HEK293T (cell line): ENCODE measurements around the gene CST9L.

Source experiments
- ARNT ChIP-seq: fragments of 450-650 bp; IDR thresholded peaks from 2 replicates; pipeline ENCODE4 v1.6.1; 2017; ENCODE audit warnings: mild to moderate bottlenecking
- BHLHE40 ChIP-seq: fragments of 450-650 bp; IDR thresholded peaks from 2 replicates; pipeline ENCODE4 v1.6.1; 2016; ENCODE audit warnings: mild to moderate bottlenecking, moderate library complexity, borderline replicate concordance
- CTBP1 ChIP-seq: fragments of 450-650 bp; IDR thresholded peaks from 2 replicates; pipeline ENCODE4 v1.6.1; 2016; ENCODE audit warnings: borderline replicate concordance
- FOXA1 ChIP-seq: fragments of 450-650 bp; IDR thresholded peaks from 2 replicates; pipeline ENCODE4 v1.6.1; 2016; ENCODE audit warnings: mild to moderate bottlenecking
- FOXK2 ChIP-seq: fragments of 450-650 bp; IDR thresholded peaks from 2 replicates; pipeline ENCODE4 v1.6.1; 2016; ENCODE audit warnings: mild to moderate bottlenecking
- FOXM1 ChIP-seq: fragments of 450-650 bp; IDR thresholded peaks from 2 replicates; pipeline ENCODE4 v1.6.1; 2017; ENCODE audit warnings: mild to moderate bottlenecking, borderline replicate concordance
- HDGF ChIP-seq: fragments of 450-650 bp; IDR thresholded peaks from 2 replicates; pipeline ENCODE4 v1.6.1; 2017; ENCODE audit warnings: antibody characterized with exemption, borderline replicate concordance
- NFRKB ChIP-seq: fragments of 450-650 bp; IDR thresholded peaks from 2 replicates; pipeline ENCODE4 v1.6.1; 2016; ENCODE audit warnings: mild to moderate bottlenecking, moderate library complexity
- PKNOX1 ChIP-seq: fragments of 450-650 bp; IDR thresholded peaks from 2 replicates; pipeline ENCODE4 v1.6.1; 2016
- SP1 ChIP-seq: fragments of 450-650 bp; IDR thresholded peaks from 2 replicates; pipeline ENCODE4 v1.6.1; 2017
- SUZ12 ChIP-seq: fragments of 450-650 bp; IDR thresholded peaks from 2 replicates; pipeline ENCODE4 v1.6.1; 2016; ENCODE audit warnings: mild to moderate bottlenecking
- ZNF384 ChIP-seq: fragments of 450-650 bp; IDR thresholded peaks from 2 replicates; pipeline ENCODE4 v1.6.1; 2016

- no peak for TF ChIP-seq FOXM1
- TF ChIP-seq CTBP1: no peak
- TF ChIP-seq FOXK2: no peak
- no peak for TF ChIP-seq FOXA1
- TF ChIP-seq ARNT: no peak
- no peak for TF ChIP-seq ZNF384
- TF ChIP-seq HDGF: no peak
- no peak for TF ChIP-seq NFRKB
- TF ChIP-seq BHLHE40: no peak
- TF ChIP-seq SP1: no peak
- no peak for TF ChIP-seq SUZ12
- no peak for TF ChIP-seq PKNOX1
Observed at GRCh38 chr20:23584434-23585199, 16.3 kb upstream of the CST9L start.
